Renal cortex interstitium (tissue), 11 donors: Measurements from ENCODE around the gene MFAP1. TPM values are rescaled to one million over a fixed set of nuclear protein-coding genes. Genes with fewer than 3 reads are reported as not detected.
A peak's percentile ranks its signal among the peaks of the same experiment; 100 is the strongest.
"Not testable (repeated sequence)": the region's sequence is repeated elsewhere in the genome, so short reads cannot be mapped to it uniquely, and the experiment has no call there.

ENCODE experiments used
- DNase-seq, 11 donors: peaks; one replicate each; pipeline ENCODE4 v3.0.0-alpha.2; 2013; ENCODE audit warnings: low read depth in 9 of 11, low spot score in 4 of 11; ENCODE audit errors: extremely low read depth in 1 of 11
- polyA plus RNA-seq, 3 donors: library from polyadenylated mRNA; unstranded; fragments of 120-200 nt; gene quantifications; one replicate each; pipeline ENCODE4 v1.2.1, GENCODE V29; 2013; ENCODE audit not compliant: insufficient read length in 3 of 3

Gene MFAP1
- polyA plus RNA-seq, 3 donors, result 59.0 to 73.7 (median 69.7) TPM

- not testable (repeated sequence) for DNase-seq
These were observed 5.6 kb upstream of the MFAP1 start for GRCh38 chr15:43829951-43830540.

- no peak for DNase-seq
These were observed 3.7 kb upstream of the MFAP1 start for GRCh38 chr15:43828061-43828657.

GRCh38 chr15:43826508-43827341 lies 2.2 kb upstream of the MFAP1 start, which contains the start of gene WDR76:
TSS of gene WDR76 (plus strand) at chr15:43827002. CDS start at chr15:43827033, 31 bp downstream.
- peak in 10 of 11 donors; percentile 45 to 80 (median 73) for DNase-seq

- no peak for DNase-seq
These were observed 1.6 kb upstream of the MFAP1 start for GRCh38 chr15:43826029-43826507.

- DNase-seq, result not testable (repeated sequence)
These were observed 815 bp upstream of the MFAP1 start for GRCh38 chr15:43825305-43825704.

- DNase-seq, result no peak
These were observed 3.0 kb downstream of the MFAP1 start for GRCh38 chr15:43821505-43821904.

GRCh38 chr15:43815064-43815463 lies 9.4 kb downstream of the MFAP1 start:
- DNase-seq, result not testable (repeated sequence)

GRCh38 chr15:43808960-43809678 lies 15.4 kb downstream of the MFAP1 start:
- DNase-seq, result no peak

GRCh38 chr15:43808435-43808950 lies 16.0 kb downstream of the MFAP1 start:
- no peak for DNase-seq

GRCh38 chr15:43802676-43803075 lies 21.8 kb downstream of the MFAP1 start:
- not testable (repeated sequence) for DNase-seq

GRCh38 chr15:43800286-43801141 lies 24.0 kb downstream of the MFAP1 start, which contains the start of gene HYPK:
TSS of gene HYPK (plus strand) at chr15:43800599. CDS start at chr15:43800623, 24 bp downstream.
- DNase-seq, result peak in 8 of 11 donors; percentile 82 to 90 (median 87)

GRCh38 chr15:43799945-43800285 lies 24.6 kb downstream of the MFAP1 start, which contains the start of gene SERINC4:
TSS of gene SERINC4 (minus strand) at chr15:43800220. CDS start at chr15:43799986, 234 bp downstream.
- no peak for DNase-seq

GRCh38 chr15:43799209-43799944 lies 25.1 kb downstream of the MFAP1 start:
- DNase-seq, result no peak

GRCh38 chr15:43796566-43796965 lies 27.9 kb downstream of the MFAP1 start:
- DNase-seq, result no peak

GRCh38 chr15:43795997-43796396 lies 28.5 kb downstream of the MFAP1 start:
- no peak for DNase-seq

- DNase-seq, result no peak
These were observed 29.3 kb downstream of the MFAP1 start for GRCh38 chr15:43795197-43795596.

GRCh38 chr15:43794269-43795037 lies 30.0 kb downstream of the MFAP1 start:
- DNase-seq, result no peak
